ENCODE measurements around the gene LPP. TPM values are rescaled to one million over a fixed set of nuclear protein-coding genes. Genes with fewer than 3 reads are reported as not detected.

The LPP gene
- total and polyA plus RNA-seq, 2 of the 4 experiments (the other 2 are of a cell fraction) = 16.0 to 130 TPM

DNA sequence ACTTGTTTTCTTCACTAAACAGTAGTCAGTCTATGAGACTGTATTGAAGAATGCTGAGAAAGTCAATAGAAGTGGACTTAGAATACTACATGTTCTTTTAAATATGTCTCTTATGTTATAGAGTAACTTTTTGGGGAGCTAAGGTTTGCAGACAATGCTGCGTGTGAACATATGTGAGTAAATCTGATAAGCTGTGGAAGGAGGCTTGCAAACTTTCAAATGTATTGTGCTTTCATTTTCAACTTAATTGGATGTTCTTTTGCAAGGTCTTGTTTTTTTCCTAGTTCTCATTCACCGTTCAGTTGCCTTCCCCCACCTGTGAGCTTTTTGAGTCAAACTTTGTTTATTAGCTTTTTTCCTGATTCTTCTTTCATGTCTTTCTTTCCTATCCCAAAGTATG lies 176.2 kb downstream of the LPP start:
- no peak for ATAC-seq (ENCODE audit: low read depth)
- no peak overlapping the region for H3K4me3 ChIP-seq (ENCODE audit: insufficient read depth, low read depth, low read length)
- H3K27ac ChIP-seq (ENCODE audit: insufficient read depth, low read length) = no peak overlapping the region
- peaks cover 3% of the 10 kb centered on the region for H3K36me3 ChIP-seq (ENCODE audit: control insufficient read depth, insufficient read depth, low read length)
- H3K4me2 ChIP-seq (ENCODE audit: low read depth, low read length) = no peak overlapping the region
- no peak overlapping the region for H2AK5ac ChIP-seq (ENCODE audit: low read depth, low read length)
- H3K9me1 ChIP-seq (ENCODE audit: insufficient read depth, low read length) = no peaks in the 10 kb centered on the region
- in situ Hi-C loops (cut with MboI; ENCODE audit: low sequenced_read_pairs) (no loop called here), dilution Hi-C loops (cut with HindIII; ENCODE audit: low sequenced_read_pairs, unreplicated experiment) (no loop called here), intact Hi-C loops (cut with micrococcal nuclease) (loop anchor here (2.0 kb wide), 1 partner anchor 13 kb away; no protein-coding TSS in a partner anchor)
- H2AFZ ChIP-seq (replicated peaks; ENCODE audit: low read length, poor library complexity) = no peak overlapping the region
- H4K5ac ChIP-seq (ENCODE audit: low read depth, low read length) = no peak overlapping the region
- ChIA-PET POLR2A (ENCODE audit: unreplicated experiment) (no interaction called here), CTCF (no interaction called here)
- no peak overlapping the region for H2BK120ac ChIP-seq (ENCODE audit: low read depth, low read length)
- no peak overlapping the region for H3K18ac ChIP-seq (ENCODE audit: low read depth, low read length)
- no peak overlapping the region for H4K91ac ChIP-seq (ENCODE audit: insufficient read depth, low read depth, low read length)
- no peak overlapping the region for H3K56ac ChIP-seq (ENCODE audit: extremely low read depth, insufficient read depth, low read length)
- peaks cover 4% of the 10 kb centered on the region for H3K4me1 ChIP-seq (ENCODE audit: control insufficient read depth, insufficient read depth, low read length)
- no peak overlapping the region for H3K23ac ChIP-seq (ENCODE audit: low read depth, low read length)
- H2AK9ac ChIP-seq (replicated peaks; ENCODE audit: low read depth, low read length, poor library complexity) = no peak overlapping the region
- no peak for DNase-seq
- H2BK5ac ChIP-seq (ENCODE audit: low read depth, low read length, poor library complexity, severe bottlenecking) = no peak overlapping the region
- WGBS, 2 experiments (ENCODE audit: extremely low coverage in 2 of 2, insufficient read length in 1 of 2) = 100% methylated on average over 1 of the region's 2 CpGs; no CpG with 5 or more reads in 1 of the 2 experiments
- H3K27me3 ChIP-seq (ENCODE audit: control insufficient read depth, insufficient read depth, low read length) = no peaks in the 10 kb centered on the region
- no peak overlapping the region for H3K14ac ChIP-seq (replicated peaks; ENCODE audit: low read depth, low read length)
- no TSS peak for BruUV-seq (replicated peaks)
- no peaks in the 10 kb centered on the region for H3K9me3 ChIP-seq (ENCODE audit: control insufficient read depth, insufficient read depth, low read length)
- no peak overlapping the region for H4K8ac ChIP-seq (ENCODE audit: low read depth in 2 of 2, low read length in 2 of 2)
- no peak overlapping the region for H3K9ac ChIP-seq (ENCODE audit: low read depth, low read length)
- TF ChIP-seq MAZ (IDR thresholded peaks at IDR 0.05; ENCODE audit: borderline replicate concordance, low read depth, low read length) = no peak
- no peak for TF ChIP-seq CHD1 (IDR thresholded peaks at IDR 0.05; ENCODE audit: low read depth, low read length)
- TF ChIP-seq, protein P1, sequence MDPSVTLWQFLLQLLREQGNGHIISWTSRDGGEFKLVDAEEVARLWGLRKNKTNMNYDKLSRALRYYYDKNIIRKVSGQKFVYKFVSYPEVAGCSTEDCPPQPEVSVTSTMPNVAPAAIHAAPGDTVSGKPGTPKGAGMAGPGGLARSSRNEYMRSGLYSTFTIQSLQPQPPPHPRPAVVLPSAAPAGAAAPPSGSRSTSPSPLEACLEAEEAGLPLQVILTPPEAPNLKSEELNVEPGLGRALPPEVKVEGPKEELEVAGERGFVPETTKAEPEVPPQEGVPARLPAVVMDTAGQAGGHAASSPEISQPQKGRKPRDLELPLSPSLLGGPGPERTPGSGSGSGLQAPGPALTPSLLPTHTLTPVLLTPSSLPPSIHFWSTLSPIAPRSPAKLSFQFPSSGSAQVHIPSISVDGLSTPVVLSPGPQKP (IDR thresholded peaks at IDR 0.05; ENCODE audit: borderline replicate concordance, low read depth, low read length) = no peak
- TF ChIP-seq CEBPB (IDR thresholded peaks at IDR 0.05; ENCODE audit: low read depth, low read length) = no peak
- no peak for TF ChIP-seq MXI1 (IDR thresholded peaks at IDR 0.05; ENCODE audit: borderline replicate concordance, low read depth, low read length)
- TF ChIP-seq NFE2L2 (IDR thresholded peaks at IDR 0.05; ENCODE audit: low read depth, low read length) = no peak
- TF ChIP-seq POLR2A (IDR thresholded peaks at IDR 0.05; ENCODE audit: low read depth, low read length) = no peak
- TF ChIP-seq RFX5 (IDR thresholded peaks at IDR 0.05; ENCODE audit: low read depth, low read length) = no peak
- no peak for TF ChIP-seq BHLHE40 (IDR thresholded peaks at IDR 0.05; ENCODE audit: low read depth, low read length)
- no peak for TF ChIP-seq RAD21 (IDR thresholded peaks at IDR 0.05; ENCODE audit: low read length)
- TF ChIP-seq RCOR1 (IDR thresholded peaks at IDR 0.05; ENCODE audit: insufficient replicate concordance, low read length) = no peak
- TF ChIP-seq, protein P2, sequence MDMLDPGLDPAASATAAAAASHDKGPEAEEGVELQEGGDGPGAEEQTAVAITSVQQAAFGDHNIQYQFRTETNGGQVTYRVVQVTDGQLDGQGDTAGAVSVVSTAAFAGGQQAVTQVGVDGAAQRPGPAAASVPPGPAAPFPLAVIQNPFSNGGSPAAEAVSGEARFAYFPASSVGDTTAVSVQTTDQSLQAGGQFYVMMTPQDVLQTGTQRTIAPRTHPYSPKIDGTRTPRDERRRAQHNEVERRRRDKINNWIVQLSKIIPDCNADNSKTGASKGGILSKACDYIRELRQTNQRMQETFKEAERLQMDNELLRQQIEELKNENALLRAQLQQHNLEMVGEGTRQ (IDR thresholded peaks at IDR 0.05; ENCODE audit: low read depth, low read length) = no peak
- no peak for TF ChIP-seq SMC3 (IDR thresholded peaks at IDR 0.05; ENCODE audit: low read depth, low read length)
- TF ChIP-seq, protein P3, sequence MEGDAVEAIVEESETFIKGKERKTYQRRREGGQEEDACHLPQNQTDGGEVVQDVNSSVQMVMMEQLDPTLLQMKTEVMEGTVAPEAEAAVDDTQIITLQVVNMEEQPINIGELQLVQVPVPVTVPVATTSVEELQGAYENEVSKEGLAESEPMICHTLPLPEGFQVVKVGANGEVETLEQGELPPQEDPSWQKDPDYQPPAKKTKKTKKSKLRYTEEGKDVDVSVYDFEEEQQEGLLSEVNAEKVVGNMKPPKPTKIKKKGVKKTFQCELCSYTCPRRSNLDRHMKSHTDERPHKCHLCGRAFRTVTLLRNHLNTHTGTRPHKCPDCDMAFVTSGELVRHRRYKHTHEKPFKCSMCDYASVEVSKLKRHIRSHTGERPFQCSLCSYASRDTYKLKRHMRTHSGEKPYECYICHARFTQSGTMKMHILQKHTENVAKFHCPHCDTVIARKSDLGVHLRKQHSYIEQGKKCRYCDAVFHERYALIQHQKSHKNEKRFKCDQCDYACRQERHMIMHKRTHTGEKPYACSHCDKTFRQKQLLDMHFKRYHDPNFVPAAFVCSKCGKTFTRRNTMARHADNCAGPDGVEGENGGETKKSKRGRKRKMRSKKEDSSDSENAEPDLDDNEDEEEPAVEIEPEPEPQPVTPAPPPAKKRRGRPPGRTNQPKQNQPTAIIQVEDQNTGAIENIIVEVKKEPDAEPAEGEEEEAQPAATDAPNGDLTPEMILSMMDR (conservative IDR thresholded peaks at IDR 0.05; ENCODE audit: low read depth, low read length) = no peak
- no peak for TF ChIP-seq FOS (IDR thresholded peaks at IDR 0.05; ENCODE audit: low read depth, low read length)
- H2BK15ac ChIP-seq (ENCODE audit: low read depth, low read length) = no peak overlapping the region
- H2BK20ac ChIP-seq (ENCODE audit: low read depth, low read length) = no peak overlapping the region
- H3K79me1 ChIP-seq (ENCODE audit: low read depth in 1 of 2, low read length in 2 of 2) = peaks cover 42 to 68% of the 10 kb centered on the region in 2 experiments
- H3K4ac ChIP-seq (ENCODE audit: low read depth, low read length) = no peak overlapping the region
- peaks cover 39% of the 10 kb centered on the region; the same call in 1 of the 2 replicates for H4K20me1 ChIP-seq (ENCODE audit: insufficient read depth, low read length)
